Activated CD4-positive, alpha-beta T cell treated with anti-CD3 and anti-CD28 coated beads for 48 hours (primary cell): Measurements from ENCODE around the gene PTPRN2.

Experiments used
- DNase-seq: peaks from one replicate; pipeline ENCODE4 v3.0.0-alpha.2; 2020

PTPRN2 gene

GRCh38 chr7:157881048-157881771 lies 706.4 kb downstream of the PTPRN2 start:
- DNase-seq = peak; percentile 26

- no peak for DNase-seq
Observed at GRCh38 chr7:157879391-157879790, 708.2 kb downstream of the PTPRN2 start.

- no peak for DNase-seq
Observed at GRCh38 chr7:157877298-157878090, 710.1 kb downstream of the PTPRN2 start.

- no peak for DNase-seq
Observed at GRCh38 chr7:157876469-157877285, 710.9 kb downstream of the PTPRN2 start.

DNA sequence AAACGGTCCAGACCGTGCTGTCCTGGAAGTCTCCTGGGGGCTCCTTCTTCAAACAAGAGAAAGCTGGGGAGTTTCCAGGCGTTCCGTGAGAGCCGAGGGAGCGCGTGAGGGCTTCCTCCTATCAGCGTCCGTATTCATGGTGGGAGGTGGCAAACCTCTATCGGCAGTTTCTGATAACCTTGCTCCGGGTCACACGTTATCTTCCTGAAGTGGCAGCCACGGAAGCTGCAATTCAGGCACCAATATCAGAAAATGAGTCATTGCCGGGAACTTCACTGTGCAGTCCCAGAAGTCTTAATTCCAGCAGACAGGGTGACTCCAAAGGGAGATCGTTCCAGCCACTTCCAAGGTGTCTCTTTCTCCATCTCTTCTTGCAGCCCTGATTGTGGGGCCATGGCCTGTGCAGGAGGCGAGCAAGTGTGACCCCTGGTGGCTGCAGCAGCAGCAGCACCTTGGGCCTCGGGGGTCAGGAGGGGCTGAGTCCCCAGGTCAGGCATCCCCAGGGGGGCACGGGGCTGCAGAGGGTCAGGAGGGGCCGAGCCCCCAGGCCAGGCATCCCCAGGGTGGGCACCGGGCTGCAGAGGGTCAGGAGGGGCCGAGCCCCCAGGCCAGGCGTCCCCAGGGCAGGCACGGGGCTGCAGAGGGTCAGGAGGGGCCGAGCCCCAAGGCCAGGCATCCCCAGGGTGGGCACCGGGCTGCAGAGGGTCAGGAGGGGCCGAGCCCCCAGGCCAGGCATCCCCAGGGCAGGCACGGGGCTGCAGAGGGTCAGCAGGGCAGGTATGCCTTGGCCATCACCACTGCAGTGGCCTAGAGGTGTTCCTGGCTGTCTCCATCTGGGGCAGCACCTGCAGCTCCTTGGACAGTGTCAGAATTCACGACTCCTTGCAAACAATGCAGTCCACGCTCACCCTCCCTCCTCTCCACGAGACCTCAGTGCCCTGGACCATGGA lies 712.1 kb downstream of the PTPRN2 start:
- DNase-seq = peak; percentile 72

GRCh38 chr7:157874870-157875229 lies 712.8 kb downstream of the PTPRN2 start:
- peak; percentile 12 for DNase-seq

GRCh38 chr7:157874208-157874816 lies 713.3 kb downstream of the PTPRN2 start:
- DNase-seq = no peak

- no peak for DNase-seq
Observed at GRCh38 chr7:157873664-157874063, 714.0 kb downstream of the PTPRN2 start.

- DNase-seq = no peak
Observed at GRCh38 chr7:157873181-157873580, 714.4 kb downstream of the PTPRN2 start.

- no peak for DNase-seq
Observed at GRCh38 chr7:157872447-157872846, 715.2 kb downstream of the PTPRN2 start.

GRCh38 chr7:157871681-157872080 lies 715.9 kb downstream of the PTPRN2 start:
- DNase-seq = no peak

DNA sequence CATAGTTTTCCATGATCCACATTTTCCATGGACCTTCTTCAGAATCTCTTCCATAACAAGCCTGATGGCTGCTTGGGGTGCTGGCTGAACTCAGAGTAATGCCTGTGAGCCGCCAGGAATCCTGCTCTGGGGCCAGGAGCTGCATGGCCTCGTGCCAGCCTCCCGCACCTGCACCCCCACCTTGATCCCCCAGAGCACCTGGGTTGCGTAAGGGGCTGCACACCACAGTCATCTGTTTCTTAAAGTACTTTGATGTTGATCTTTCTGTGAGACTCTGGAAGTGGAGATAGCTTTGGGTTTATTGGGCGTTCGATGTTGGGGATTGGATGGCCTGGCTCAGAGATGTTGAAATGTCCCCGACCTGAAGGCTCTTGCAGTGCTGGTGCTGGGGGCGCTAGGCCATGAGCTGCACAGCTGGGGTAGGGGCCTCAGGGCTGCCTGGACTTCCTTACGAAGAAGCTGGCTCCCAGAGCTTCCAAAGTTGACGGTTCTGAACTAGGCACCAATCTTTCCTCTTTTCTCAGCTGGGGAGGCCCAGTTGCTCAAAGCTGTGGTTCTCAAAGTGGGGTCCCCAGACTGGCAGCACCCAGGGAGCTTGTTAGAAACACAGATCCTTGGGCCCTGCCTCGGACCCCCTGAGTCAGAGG lies 716.9 kb downstream of the PTPRN2 start:
- no peak for DNase-seq

DNA sequence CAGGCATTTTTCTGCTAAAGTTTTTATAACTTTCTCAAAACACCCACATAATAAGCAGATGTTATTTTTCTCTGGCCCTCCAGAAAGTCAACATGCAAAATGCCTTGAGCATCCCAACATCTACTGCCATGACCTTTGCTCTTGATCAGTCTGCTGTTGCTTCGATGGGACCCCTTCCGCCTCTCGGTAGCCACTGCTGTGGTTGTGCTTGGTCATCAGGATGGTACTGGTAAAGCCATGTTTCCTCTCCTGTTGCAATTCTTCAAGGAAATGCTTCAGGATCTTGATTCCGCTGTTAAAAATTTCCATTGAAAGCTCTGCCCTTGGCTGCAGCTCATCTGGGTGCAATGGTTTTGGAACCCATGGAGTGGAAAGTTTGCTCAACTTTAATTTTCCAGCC lies 717.8 kb downstream of the PTPRN2 start:
- no peak for DNase-seq

DNA sequence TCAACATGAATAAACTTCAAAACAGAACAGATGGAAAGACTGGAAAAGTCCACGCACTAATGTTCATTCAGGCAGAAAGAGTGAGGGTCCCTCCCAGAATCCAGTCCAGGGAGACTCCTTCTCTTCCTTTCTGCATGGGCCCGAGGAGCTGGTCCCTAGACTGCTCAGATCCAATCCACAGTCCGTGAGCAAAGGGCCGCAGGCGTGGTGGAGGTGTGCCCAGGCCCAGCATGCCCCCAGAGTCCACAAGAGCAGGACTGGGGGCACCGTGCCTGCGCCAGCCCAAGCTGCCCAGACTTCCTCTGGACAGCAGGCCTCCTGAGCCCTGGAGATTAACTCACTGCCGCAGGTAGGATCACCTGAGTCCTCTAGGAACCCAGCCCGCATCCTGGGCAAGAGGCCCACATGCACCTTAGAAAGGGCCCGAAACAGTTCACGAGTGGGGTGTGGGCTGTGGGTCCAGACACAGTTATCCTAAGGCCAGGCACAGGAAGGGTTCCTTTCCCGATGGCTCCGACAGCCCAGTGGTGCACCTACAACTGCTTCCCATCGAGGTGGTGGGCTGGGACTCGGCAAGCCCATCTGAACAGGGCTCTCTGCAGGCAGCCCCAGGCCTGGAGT lies 719.8 kb downstream of the PTPRN2 start:
- DNase-seq = no peak

- DNase-seq = no peak
Observed at GRCh38 chr7:157866336-157866924, 721.2 kb downstream of the PTPRN2 start.

DNA sequence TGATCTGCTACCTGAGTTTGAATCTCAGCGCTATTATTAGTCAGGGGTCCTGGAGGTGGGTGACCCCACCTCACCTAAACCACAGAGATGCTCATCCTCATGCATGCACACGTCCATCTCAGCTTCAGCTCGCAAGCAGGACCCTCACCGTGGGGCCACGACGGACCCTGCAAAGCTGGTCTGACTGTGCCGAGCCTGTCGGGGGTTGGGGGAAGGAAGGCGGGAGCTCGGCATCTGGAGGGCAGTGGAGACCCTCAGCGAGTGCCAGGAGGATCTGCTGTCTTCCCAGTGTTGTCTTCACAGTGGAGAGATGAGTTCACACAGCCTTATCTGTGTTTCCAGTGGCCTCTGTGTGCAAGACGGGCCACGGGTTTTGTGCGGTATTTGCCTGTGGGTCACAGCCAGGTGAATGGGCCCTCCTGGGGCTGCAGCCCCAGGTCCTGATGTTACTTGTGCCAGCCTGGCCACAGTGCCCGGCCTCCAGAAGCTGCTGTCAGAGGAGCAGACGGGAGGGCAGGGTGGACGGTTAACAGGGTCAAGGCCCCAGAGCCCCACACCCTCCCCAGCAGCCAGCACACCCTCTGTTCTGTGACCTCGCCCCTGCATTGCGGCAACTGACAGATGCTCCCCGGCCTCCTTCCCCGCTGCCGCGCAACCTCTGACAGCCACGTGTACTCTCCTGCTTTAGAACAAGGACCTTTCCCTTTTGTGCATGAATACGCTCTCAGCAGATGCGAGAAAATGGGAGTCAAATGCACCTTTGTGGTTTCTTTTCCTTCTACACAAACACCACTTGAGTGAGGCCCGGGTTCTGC lies 722.1 kb downstream of the PTPRN2 start:
- DNase-seq = no peak

DNA sequence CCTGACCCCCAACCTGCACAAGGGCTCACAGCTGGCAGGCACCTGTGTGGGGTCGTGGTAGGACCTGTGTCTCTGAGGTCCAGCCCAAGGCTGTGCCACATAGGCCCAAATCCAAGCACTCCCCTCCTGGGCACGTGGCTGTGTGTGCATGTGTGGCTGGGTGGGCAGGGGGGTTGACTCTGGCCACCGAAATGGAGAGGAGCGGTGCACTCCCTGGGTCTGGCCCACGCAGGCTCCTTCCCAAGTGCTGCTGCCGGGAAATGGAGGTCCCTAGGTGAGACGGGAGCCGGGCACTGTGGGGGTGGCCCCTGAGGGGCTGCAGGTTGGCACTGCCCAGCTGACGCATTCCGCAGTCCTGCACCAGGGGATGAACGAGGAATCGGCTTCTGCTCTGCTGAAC lies 722.7 kb downstream of the PTPRN2 start:
- no peak for DNase-seq

GRCh38 chr7:157863906-157864810 lies 723.5 kb downstream of the PTPRN2 start:
- no peak for DNase-seq
